ENCODE measurements around the gene LRP11.

The LRP11 gene

GRCh38 chr6:149833651-149834050 is 30.5 kb downstream of the LRP11 start:
- CTCF ChIA-PET, result interaction anchor here (0.6 to 6.5 kb wide), 18 partner anchors 8 to 886 kb away, joined by 3 to 49 read pairs (median 4); no protein-coding TSS in a partner anchor
- Histone ChIP-seq H3K4me1 (ENCODE audit: control insufficient read depth, insufficient read depth, low read length) (no peaks in the 10 kb centered on the region), H3K27ac (ENCODE audit: extremely low read depth, low read depth, low read length) (no peak overlapping the region)

DNA sequence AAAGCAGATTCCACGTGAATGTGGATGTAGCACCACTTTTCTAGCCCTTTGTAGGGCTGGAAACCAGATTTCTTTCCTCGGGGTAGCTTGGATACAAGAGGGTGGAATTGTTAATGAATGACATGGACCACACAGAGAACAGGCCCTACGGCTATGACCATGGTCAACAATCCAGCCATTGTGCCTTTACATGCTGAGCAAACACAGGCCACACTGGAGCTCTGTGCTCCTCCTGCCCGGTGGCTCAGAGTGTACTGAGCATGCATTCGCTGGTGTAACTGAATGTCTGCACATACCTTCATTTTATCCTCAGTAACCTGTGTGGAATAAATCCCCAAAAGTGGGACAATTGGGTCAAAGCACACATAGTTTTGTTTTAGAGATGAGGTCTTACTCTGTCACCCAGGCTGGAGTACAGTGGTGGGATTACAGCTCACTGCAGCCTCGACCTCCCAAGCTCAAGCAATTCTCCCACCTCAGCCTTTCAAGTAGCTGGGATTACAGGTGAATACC is 32.8 kb downstream of the LRP11 start:
- H3K36me3 ChIP-seq (ENCODE audit: control insufficient read depth in 2 of 2, insufficient read depth in 1 of 2, low read length in 2 of 2), result peaks cover 32 to 61% of the 10 kb centered on the region in 2 experiments; a peak in 2 of 3 replicates
- no peaks in the 10 kb centered on the region for H3K9me3 ChIP-seq (ENCODE audit: control insufficient read depth, insufficient read depth, low read depth, low read length)
- H3K4me3 ChIP-seq (ENCODE audit: low read depth, low read length), result no peak overlapping the region
- no peaks in the 10 kb centered on the region for H3K4me1 ChIP-seq (ENCODE audit: control insufficient read depth, insufficient read depth, low read length)
- TF ChIP-seq, protein P1, sequence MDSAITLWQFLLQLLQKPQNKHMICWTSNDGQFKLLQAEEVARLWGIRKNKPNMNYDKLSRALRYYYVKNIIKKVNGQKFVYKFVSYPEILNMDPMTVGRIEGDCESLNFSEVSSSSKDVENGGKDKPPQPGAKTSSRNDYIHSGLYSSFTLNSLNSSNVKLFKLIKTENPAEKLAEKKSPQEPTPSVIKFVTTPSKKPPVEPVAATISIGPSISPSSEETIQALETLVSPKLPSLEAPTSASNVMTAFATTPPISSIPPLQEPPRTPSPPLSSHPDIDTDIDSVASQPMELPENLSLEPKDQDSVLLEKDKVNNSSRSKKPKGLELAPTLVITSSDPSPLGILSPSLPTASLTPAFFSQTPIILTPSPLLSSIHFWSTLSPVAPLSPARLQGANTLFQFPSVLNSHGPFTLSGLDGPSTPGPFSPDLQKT (IDR thresholded peaks at IDR 0.05; ENCODE audit: borderline replicate concordance, low read depth, low read length), result no peak
- TF ChIP-seq, protein P2, sequence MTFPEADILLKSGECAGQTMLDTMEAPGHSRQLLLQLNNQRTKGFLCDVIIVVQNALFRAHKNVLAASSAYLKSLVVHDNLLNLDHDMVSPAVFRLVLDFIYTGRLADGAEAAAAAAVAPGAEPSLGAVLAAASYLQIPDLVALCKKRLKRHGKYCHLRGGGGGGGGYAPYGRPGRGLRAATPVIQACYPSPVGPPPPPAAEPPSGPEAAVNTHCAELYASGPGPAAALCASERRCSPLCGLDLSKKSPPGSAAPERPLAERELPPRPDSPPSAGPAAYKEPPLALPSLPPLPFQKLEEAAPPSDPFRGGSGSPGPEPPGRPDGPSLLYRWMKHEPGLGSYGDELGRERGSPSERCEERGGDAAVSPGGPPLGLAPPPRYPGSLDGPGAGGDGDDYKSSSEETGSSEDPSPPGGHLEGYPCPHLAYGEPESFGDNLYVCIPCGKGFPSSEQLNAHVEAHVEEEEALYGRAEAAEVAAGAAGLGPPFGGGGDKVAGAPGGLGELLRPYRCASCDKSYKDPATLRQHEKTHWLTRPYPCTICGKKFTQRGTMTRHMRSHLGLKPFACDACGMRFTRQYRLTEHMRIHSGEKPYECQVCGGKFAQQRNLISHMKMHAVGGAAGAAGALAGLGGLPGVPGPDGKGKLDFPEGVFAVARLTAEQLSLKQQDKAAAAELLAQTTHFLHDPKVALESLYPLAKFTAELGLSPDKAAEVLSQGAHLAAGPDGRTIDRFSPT (tag by site-specific recombination; IDR thresholded peaks at IDR 0.05), result no peak
- TF ChIP-seq ZBTB17 (tag by site-specific recombination; IDR thresholded peaks at IDR 0.05) (no peak), ZNF768 (tag by site-specific recombination; IDR thresholded peaks at IDR 0.05) (no peak), ZNF114 (tag by site-specific recombination; IDR thresholded peaks at IDR 0.05) (no peak)
- ChIA-PET POLR2A (interaction anchor here (0.6 kb wide), 1 partner anchor 205 kb away, joined by 4 read pairs; no protein-coding TSS in a partner anchor), CTCF (interaction anchor here (0.7 to 6.5 kb wide), 6 partner anchors 8 to 107 kb away, joined by 3 to 45 read pairs (median 4); no protein-coding TSS in a partner anchor)
- H3K27ac ChIP-seq (ENCODE audit: extremely low read depth, low read depth, low read length), result no peak overlapping the region

More at GRCh38 chr6:149833651-149834050, 30.5 kb downstream of the LRP11 start:
- no peaks in the 10 kb centered on the region for H3K9me3 ChIP-seq (ENCODE audit: control insufficient read depth, insufficient read depth, low read depth, low read length)
- POLR2A ChIA-PET, result interaction anchor here (0.6 kb wide), 1 partner anchor 110 kb away, joined by 4 read pairs; no protein-coding TSS in a partner anchor
- H3K36me3 ChIP-seq (ENCODE audit: control insufficient read depth in 2 of 2, insufficient read depth in 1 of 2, low read length in 2 of 2), result peaks cover 38 to 59% of the 10 kb centered on the region in 2 experiments; a peak in 2 of 3 replicates
- H3K4me3 ChIP-seq (ENCODE audit: low read depth, low read length), result no peak overlapping the region
- no peak for TF ChIP-seq ZFP3 (tag by site-specific recombination; IDR thresholded peaks at IDR 0.05; ENCODE audit: low read depth)
- peak; percentile 62 for TF ChIP-seq ZNF341 (tag by site-specific recombination; IDR thresholded peaks at IDR 0.05; ENCODE audit: low read depth)
- TF ChIP-seq ZNF133 (tag by site-specific recombination; IDR thresholded peaks at IDR 0.05), result no peak
- TF ChIP-seq ZIC2 (tag by site-specific recombination; IDR thresholded peaks at IDR 0.05), result no peak
- TF ChIP-seq ZNF600 (tag by site-specific recombination; IDR thresholded peaks at IDR 0.05), result no peak

DNA sequence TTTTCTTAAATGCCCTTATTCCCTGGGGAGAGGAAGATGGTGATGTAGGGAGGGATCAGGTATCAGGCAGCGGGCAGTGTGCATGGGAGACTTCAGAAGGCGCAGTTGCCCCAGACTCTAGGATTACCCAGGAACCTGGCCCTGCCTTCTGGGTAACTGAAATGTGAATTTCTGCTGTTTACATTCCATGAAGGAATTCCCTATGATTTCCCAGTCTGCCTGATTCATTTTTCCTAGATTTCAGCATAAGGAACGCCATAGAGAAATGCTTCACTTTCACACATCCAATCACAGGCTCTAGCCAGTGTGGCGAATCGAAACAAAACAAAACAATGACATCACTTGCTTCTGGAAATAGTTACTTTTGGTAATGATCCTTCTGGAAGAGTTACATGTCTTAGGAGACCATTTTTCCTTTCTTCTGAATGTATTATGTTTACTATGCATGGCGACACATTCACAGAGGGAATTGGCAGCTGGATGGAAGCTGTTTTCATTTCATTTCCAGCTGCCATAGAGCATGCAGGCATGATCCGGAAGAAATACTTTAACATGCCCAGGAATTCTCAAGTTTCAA is 33.3 kb downstream of the LRP11 start:
- Histone ChIP-seq H3K36me3 (ENCODE audit: control insufficient read depth in 2 of 2, insufficient read depth in 1 of 2, low read length in 2 of 2) (peaks cover 29 to 61% of the 10 kb centered on the region in 2 experiments; a peak in 2 of 3 replicates), H3K9me3 (ENCODE audit: control insufficient read depth, insufficient read depth, low read depth, low read length) (no peaks in the 10 kb centered on the region), H3K4me3 (ENCODE audit: low read depth, low read length) (no peak overlapping the region), H3K27ac (ENCODE audit: extremely low read depth, low read depth, low read length) (no peak overlapping the region), H3K4me1 (ENCODE audit: control insufficient read depth, insufficient read depth, low read length) (no peaks in the 10 kb centered on the region)
- ChIA-PET POLR2A (no interaction called here), CTCF (interaction anchor here (0.7 to 6.5 kb wide), 5 partner anchors 9 to 107 kb away, joined by 3 to 45 read pairs (median 4); no protein-coding TSS in a partner anchor)
- no peak for TF ChIP-seq ZNF148 (tag by site-specific recombination; IDR thresholded peaks at IDR 0.05; ENCODE audit: borderline replicate concordance)
- TF ChIP-seq, protein P3, sequence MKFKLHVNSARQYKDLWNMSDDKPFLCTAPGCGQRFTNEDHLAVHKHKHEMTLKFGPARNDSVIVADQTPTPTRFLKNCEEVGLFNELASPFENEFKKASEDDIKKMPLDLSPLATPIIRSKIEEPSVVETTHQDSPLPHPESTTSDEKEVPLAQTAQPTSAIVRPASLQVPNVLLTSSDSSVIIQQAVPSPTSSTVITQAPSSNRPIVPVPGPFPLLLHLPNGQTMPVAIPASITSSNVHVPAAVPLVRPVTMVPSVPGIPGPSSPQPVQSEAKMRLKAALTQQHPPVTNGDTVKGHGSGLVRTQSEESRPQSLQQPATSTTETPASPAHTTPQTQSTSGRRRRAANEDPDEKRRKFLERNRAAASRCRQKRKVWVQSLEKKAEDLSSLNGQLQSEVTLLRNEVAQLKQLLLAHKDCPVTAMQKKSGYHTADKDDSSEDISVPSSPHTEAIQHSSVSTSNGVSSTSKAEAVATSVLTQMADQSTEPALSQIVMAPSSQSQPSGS (tag by site-specific recombination; IDR thresholded peaks at IDR 0.05; ENCODE audit: low read depth), result peak; percentile 65

Data from HEK293 (cell line).